Endometrial microvascular endothelial cells (primary cell): ENCODE measurements around the gene NTSR2. TPM values are rescaled to one million over a fixed set of nuclear protein-coding genes. Genes with fewer than 3 reads are reported as not detected.

Experiments used
- in situ Hi-C: cut with HindIII; loops from 2 replicates; pipeline ENCODE4 v1.10.0; 2017; ENCODE audit warnings: low sequenced_read_pairs, low pct_unique_long_range_greater_than_20kb; ENCODE audit errors: inconsistent ontology term
- total RNA-seq: library from RNA; depleted of rRNA; stranded (reverse); fragments of >200 nt; gene quantifications from one replicate; pipeline ENCODE4 v1.2.3, GENCODE V29; 2015; ENCODE audit errors: inconsistent ontology term

Gene NTSR2
- total RNA-seq, 1 donor from 2014 or later: not detected

DNA sequence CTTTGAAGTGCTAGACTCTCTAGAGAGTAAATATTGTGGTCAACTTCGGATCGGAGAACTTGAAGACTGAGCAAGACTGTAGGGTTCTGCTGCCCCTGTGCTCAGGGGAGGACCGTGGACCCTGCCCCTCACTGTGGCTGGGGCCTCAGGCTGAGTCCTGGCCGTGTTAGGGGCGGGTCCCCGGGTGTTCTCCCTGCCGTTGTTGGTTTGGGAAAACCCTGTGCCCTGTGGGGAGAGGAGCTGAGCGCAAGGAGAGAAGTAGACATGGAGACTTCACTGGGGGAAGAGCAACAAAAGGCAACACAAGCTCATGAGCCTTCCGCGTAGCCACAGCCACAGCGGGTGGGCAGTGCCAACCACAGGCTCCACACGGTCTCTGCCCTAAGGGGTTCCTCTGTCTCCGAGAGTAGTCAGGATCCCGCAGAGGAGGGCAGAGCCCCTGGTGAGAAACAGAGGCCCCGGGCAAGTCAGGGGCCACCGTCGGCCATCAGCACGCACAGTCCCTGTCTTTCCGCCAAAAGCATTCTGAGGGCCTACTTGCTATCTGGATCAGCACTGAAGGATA, 53.1 kb downstream of the NTSR2 start:
- in situ Hi-C loops: no loop called here

DNA sequence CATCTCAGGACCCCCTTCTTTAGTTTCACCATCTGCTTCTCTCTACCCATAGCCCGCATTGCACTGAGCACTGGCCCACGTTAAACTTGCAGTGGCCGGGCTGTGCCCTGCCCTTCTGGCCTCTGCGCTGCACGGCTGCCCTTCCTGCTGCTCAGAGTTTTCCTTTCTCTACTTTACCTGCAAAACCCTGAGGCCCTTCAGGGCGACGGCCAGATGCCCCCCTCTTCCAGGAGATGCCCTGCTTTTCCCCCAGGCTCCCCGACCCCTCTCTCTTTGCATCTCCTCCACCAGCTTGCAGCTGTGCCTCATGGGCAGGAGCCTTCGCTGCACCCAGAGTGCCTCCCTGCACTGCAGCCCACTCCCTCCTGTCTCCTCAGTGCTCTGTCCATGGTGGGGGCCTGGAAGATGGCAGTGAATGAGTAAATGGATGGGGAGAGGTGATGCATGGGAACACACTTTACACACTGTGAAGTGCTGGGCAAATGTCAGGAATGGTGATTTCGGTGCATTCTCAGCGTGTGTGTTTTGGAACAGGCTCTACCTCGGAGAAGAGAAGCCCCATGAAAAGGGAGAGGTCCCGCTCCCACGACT, 53.8 kb downstream of the NTSR2 start:
- in situ Hi-C loops: no loop called here

DNA sequence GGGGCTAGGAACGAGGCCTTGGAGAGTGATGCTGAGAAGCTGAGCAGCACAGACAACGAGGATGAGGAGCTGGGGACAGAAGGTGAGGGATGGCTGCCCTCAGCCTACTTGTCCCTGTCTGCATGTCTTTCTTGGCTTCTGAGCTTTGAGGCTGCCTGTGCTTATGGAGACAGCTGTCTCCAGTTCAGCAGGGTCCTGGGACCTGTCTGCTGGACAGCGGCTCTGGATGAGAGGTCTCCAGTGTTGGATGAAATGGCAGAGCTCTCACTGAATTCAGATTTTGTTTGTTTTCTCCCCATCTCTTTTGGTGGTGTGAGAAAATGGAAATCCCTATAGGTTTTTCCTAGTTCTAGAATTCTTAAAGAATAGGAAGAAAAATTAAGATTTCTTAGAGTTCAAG, 54.8 kb downstream of the NTSR2 start:
- in situ Hi-C loops: no loop called here

DNA sequence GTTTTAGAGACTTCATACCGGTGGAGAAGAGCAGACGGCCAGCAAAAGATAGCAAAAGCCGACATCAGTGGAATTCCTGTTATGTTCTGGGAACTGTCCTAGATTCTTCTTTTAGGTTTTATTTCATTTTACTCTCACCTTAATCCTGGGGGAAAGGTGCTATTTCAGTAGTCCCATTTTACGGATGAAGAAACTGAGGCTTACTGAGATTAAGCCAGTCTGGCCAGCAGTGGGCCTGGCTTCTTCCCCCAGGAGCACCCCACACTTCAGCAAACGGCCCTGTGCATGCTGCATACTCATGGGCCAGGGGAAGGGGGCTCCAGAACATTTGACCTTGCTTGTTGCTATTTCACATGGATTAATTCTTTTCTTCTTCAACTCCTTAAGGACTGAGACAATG, 56.7 kb downstream of the NTSR2 start:
- in situ Hi-C loops: no loop called here

DNA sequence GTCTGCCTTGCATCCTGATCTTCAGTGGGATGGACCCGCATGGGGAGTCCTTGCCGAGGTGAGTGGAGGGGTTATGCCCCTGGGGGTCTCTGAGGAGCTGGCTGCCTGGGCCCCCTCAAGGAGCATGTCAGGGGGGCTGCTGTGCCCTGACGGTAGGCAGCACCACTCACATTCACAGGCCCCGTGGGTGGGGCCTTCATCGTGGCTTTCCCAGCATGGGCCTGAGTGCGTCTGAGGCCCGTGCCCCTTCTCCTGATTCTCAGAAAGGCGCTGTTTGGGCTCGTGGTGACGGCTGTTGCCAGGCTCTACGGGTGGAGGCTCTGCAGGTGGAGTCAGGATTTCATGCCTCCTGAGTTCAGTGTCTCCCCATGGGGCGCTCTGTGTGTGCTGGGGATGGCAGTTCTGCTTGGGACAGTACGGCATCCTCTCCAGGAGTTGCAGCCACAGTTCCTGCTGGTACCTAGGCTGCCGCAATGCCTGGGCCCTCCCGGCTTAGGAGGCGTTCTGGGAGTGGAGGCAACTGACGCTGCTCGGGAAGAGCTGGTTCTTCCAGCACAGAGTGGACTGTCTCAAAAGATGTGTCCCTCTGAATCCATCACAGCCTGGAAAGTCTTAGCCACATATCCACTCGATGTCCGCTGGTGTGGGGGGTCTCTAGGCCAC, 57.3 kb downstream of the NTSR2 start:
- in situ Hi-C loops: no loop called here

DNA sequence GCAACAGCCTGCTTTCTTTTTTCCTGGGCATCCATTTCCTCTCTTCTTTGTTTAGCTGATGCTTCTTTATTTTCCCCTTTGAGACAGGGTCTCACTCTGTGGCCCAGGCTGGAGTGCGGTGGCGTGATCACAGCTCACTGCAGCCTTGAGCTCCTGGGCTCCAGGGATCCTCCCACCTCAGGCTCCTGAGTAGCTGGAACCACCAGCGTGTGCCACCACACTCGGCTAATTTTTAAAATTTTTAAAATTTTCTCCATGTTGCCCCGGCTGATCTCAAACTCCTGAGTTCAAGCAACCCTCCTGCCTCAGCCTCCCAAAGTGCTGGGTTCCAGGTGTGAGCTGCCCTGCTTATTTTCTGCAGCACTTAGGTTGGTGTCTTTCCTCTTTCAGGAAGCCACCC, 58.7 kb downstream of the NTSR2 start:
- in situ Hi-C loops: no loop called here

DNA sequence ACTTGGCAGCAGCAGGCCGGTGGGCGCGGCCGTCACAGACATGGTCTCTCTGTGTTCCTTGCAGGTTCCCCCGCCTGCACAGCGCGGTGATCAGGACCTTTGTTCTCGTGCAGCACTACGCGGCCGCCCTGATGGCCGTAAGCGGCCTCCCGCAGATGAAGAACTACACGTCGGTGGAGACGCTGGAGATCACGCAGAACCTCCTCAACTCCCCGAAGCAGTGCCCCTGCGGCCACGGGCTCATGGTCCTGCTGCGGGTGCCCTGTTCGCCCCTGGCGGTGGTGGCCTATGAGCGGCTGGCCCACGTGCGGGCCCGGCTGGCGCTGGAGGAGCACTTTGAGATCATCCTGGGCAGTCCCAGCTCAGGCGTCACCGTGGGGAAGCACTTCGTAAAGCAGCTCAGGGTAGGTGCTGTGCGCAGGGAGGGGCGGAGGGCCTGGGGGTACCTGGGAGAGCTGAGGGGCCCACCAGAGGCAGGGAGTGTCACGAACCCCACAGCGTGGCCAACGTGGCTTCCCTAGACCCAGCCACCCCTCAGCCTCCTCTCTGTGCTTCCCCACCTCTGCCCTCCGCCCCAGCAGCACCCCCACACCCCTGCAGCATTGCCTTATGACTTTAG, 59.3 kb downstream of the NTSR2 start:
- in situ Hi-C loops: no loop called here

Other genes with a start within 250 kb of the NTSR2 start
- gene E2F6, start 204.0 kb downstream of the NTSR2 start, total RNA-seq: 26.6 TPM
- gene GREB1, start 136.2 kb downstream of the NTSR2 start, total RNA-seq: not detected
- 30.8 TPM for gene LPIN1, start 76.4 kb upstream of the NTSR2 start, total RNA-seq